Heart left ventricle (tissue), 13 donors: ENCODE data around the gene BCAR3.

Experiments used
- POLR2A ChIP-seq, 2 donors: fragments of 450-650 bp; IDR thresholded peaks; one replicate each; pipeline ENCODE4 v1.6.1; 2017; ENCODE audit warnings: antibody characterized with exemption in 2 of 2, mild to moderate bottlenecking in 2 of 2, moderate library complexity in 2 of 2
- TF ChIP-seq, protein P1 (sequence below), 12 donors: fragments of 200-600 bp; sonication (generic) in 4 of 12; IDR thresholded peaks; one replicate each; pipeline versions ENCODE4 v1.5.0 to v1.8.0; 2018 to 2022; ENCODE audit warnings: antibody characterized with exemption in 12 of 12, mild to moderate bottlenecking in 5 of 12
- donor health status: ischemic (EF 13 %, LVEDD 7.1; RV severe dilation, severe dysfunction).
- donor health status: DM: no; HTN: yes; CAD: no.
- donor health status: DM: no; HTN: no; CAD: no.
- donor health status: ischemic (EF 25% LVEDD 6.9; RV normal size, moderate dysfunction).
- donor health status: ischemic (EF 25% LVEDD 5.7; RV mildly dilated, moderate dysfunction).
- donor health status: ischemic (EF 35%, LVEDD 5.7; RV mildly dilated, moderate dysfunction).
- donor health status: nonischemic (EF 11% LVEDD 7.7; RV severe dilation, severe dysfunction).
- donor health status: DM: yes; HTN: yes; CAD: no.
- donor health status: PGD.
- donor health status: ischemic (EF 29% LVEDD 5.4; RV normal size, mild dysfunction).
- donor health status: nonischemic (EF 23%, LVEDD 6.1; RV moderate dilation, normal function).

DNA sequence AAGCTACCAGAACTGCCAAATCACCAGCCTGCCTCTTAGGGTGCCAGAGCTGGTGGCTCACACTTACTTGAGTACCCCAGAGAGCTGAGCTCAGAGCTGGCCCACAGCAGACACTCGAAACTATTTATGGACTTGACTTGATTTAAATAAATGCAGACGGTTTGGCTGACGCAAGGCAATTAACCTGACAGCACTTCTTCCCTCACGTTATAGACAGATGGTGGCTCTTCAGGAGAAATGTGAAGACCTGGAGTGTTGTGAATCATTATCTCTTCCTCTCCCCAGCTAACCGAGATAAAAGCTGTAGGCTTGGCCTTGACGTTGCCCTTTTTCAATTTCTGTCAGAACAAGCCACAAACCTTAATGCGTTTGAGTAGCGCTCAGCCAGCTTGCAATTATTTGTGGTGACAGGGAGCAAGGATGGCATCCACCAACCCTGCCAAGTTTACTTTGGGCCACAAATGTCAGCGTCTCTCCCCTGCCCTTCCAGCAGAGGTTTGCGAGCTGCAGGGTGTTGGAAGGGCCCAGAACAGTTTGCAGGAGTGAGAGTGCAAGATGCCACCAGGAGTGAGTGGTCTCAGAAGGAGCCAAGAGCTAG is 34.0 kb upstream of the BCAR3 start:
- TF ChIP-seq, protein P1, sequence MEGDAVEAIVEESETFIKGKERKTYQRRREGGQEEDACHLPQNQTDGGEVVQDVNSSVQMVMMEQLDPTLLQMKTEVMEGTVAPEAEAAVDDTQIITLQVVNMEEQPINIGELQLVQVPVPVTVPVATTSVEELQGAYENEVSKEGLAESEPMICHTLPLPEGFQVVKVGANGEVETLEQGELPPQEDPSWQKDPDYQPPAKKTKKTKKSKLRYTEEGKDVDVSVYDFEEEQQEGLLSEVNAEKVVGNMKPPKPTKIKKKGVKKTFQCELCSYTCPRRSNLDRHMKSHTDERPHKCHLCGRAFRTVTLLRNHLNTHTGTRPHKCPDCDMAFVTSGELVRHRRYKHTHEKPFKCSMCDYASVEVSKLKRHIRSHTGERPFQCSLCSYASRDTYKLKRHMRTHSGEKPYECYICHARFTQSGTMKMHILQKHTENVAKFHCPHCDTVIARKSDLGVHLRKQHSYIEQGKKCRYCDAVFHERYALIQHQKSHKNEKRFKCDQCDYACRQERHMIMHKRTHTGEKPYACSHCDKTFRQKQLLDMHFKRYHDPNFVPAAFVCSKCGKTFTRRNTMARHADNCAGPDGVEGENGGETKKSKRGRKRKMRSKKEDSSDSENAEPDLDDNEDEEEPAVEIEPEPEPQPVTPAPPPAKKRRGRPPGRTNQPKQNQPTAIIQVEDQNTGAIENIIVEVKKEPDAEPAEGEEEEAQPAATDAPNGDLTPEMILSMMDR (IDR thresholded peaks at IDR 0.05): no peak
- TF ChIP-seq POLR2A (IDR thresholded peaks at IDR 0.05): no peak
